Prostate gland (tissue), 2 donors: ENCODE results near the gene MLPH.

Experiments used
- CTCF ChIP-seq, 4 experiments: fragments of 200-600 bp in 2 of 4; fragments of 450-650 bp in 2 of 4; sonication (generic) in 2 of 4; IDR thresholded peaks; 1 replicate in 3 of 4; 2 replicates in 1 of 4; pipeline ENCODE4 v1.5.1; 2016 to 2019; ENCODE audit warnings: antibody characterized with exemption in 4 of 4, mild to moderate bottlenecking in 2 of 4, moderate library complexity in 2 of 4
- POLR2A ChIP-seq: fragments of 450-650 bp; IDR thresholded peaks from one replicate; pipeline ENCODE4 v1.6.1; 2016; ENCODE audit warnings: antibody characterized with exemption, mild to moderate bottlenecking

- TF ChIP-seq POLR2A (no peak), CTCF (IDR thresholded peaks at IDR 0.05) (no peak)
These were observed 114.5 kb downstream of the MLPH start for GRCh38 chr2:237601453-237602116.
